Stimulated activated memory B cell treated with anti-CD40 and anti-IgM and Interleukin-4, amounts not matched to agents 10 μg/mL and 1 μg/mL and 100 μg/mL, for 72 hours (primary cell): ENCODE results near the gene ACACA.

Source experiments
- ATAC-seq: fragments of 150-1000 bp; cut with Tn5 transposase; 2 replicates; pipeline ENCODE4 v1.10.0; 2021
- H3K27ac Mint-ChIP-seq: one replicate; pipeline ENCODE4 v1.8.0; 2022; ENCODE audit warnings: mild to moderate bottlenecking, mixed read lengths
- H3K27me3 Mint-ChIP-seq: one replicate; pipeline ENCODE4 v1.8.0; 2022; ENCODE audit warnings: mixed read lengths
- H3K36me3 Mint-ChIP-seq: one replicate; pipeline ENCODE4 v1.8.0; 2022; ENCODE audit warnings: mixed read lengths
- H3K4me1 Mint-ChIP-seq: one replicate; pipeline ENCODE4 v1.8.0; 2022; ENCODE audit warnings: mixed read lengths
- H3K4me3 Mint-ChIP-seq: one replicate; pipeline ENCODE4 v1.8.0; 2022; ENCODE audit warnings: mild to moderate bottlenecking, moderate library complexity, mixed read lengths
- H3K9me3 Mint-ChIP-seq: one replicate; pipeline ENCODE4 v1.8.0; 2022; ENCODE audit warnings: mixed read lengths

Gene ACACA

DNA sequence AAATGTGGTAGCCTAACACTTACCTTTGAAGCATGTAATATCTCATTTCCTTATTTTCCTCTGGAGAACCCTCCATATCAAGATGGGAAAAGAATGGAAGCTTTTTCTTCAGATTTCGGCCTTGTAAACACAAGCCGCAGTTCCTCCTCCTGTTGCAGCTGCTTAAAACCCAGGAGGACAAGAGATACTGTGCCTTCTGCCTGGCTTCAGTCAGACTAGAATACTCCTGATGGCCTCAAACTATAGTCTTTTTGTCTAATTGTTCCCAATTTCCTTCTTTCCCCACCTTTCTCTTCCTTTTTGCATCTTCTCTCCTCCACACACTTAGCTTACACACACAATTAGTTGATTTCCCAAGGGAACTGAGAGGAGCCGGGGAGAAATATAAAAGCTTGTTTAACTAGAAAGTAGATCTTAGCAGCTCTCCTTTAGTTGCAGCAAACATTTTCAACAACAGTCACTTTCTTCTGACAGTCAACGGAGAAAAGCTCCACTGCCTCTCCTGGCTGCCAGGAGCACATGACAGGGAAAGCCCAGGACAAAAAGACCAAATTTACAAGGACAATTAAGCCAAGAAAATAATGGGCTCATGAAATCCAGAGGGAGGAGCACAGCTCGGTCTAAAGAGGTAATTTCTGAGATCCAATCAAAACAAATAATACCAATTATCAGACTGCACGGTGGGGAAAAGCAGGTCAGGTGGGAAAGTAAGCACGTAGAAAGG is 107.2 kb downstream of the ACACA start:
- Mint-ChIP-seq H3K4me1 (peaks cover 12% of the 10 kb centered on the region), H3K9me3 (no peaks in the 10 kb centered on the region), H3K27me3 (no peaks in the 10 kb centered on the region), H3K4me3 (no peak overlapping the region), H3K36me3 (peaks cover 20% of the 10 kb centered on the region), H3K27ac (no peak overlapping the region)
- ATAC-seq: no peak

DNA sequence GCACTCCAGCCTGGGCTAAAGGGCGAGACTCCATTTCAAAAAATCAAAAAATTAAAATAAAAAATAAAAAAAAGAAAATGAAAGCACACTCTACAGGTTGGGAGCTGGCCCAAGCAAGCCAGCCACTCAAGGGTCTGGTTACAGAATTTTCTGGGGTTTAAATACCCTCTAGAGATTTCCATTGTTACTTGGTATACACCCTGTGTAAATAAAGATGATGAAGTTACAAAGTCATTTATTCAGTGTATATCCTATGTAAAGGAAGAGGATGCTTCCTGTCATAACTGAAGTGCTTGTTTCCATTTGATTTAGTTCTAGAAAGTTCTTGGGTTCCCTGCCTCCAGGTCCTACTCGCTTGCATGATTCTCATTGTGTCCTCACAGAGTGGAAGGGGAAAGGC is 110.7 kb downstream of the ACACA start:
- Mint-ChIP-seq H3K27ac (no peak overlapping the region), H3K4me3 (no peak overlapping the region), H3K27me3 (no peaks in the 10 kb centered on the region), H3K9me3 (no peaks in the 10 kb centered on the region), H3K36me3 (peaks cover 12% of the 10 kb centered on the region), H3K4me1 (peaks cover 22% of the 10 kb centered on the region)
- ATAC-seq: no peak

DNA sequence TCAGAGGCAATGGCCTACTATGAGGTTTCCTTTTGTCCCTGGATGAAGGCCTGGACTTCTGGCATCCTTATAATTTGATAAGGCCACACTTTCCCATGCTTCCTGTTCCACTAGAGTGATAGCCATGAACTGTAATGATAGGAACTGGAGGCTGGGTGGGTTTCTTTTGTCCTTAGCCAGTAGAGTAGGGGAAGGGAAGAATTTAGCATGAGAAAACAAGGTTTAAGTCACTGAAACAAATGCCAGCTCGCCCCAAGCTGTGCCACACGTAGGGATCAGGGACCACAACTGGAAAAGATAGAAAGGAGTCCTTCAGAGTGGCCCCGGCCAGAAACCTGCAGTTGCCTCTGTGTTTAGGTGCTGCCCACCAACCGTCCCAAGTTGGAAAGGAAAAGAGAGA is 111.7 kb downstream of the ACACA start:
- H3K4me3 Mint-ChIP-seq: no peak overlapping the region
- ATAC-seq: no peak

DNA sequence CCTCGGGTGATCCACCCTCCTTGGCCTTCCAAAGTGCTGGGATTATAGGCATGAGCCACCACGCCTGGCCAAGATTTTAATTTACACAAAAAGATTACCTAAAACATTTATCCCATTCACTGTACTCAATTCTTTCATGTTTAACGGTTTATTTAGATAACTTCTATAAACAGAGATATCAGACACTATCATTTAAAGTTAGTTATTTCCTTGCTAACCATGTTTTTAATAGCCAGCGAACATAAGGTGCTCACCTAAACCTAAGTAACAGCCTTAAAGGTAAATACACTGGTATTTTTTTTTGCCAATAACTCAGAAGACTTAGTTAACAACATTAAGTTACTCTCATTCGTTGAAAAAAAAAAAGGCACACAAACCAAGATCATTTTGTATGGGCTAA is 112.9 kb downstream of the ACACA start:
- no peaks in the 10 kb centered on the region for H3K27me3 Mint-ChIP-seq
- ATAC-seq: no peak
- H3K9me3 Mint-ChIP-seq: no peaks in the 10 kb centered on the region
- peaks cover 21% of the 10 kb centered on the region for H3K4me1 Mint-ChIP-seq
- no peak overlapping the region for H3K4me3 Mint-ChIP-seq
- H3K27ac Mint-ChIP-seq: no peak overlapping the region
- H3K36me3 Mint-ChIP-seq: peaks cover 11% of the 10 kb centered on the region

More for the DNA sequence above, 111.7 kb downstream of the ACACA start:
- Mint-ChIP-seq H3K4me1 (peaks cover 21% of the 10 kb centered on the region), H3K27me3 (no peaks in the 10 kb centered on the region), H3K27ac (no peak overlapping the region), H3K9me3 (no peaks in the 10 kb centered on the region), H3K36me3 (peaks cover 12% of the 10 kb centered on the region)

DNA sequence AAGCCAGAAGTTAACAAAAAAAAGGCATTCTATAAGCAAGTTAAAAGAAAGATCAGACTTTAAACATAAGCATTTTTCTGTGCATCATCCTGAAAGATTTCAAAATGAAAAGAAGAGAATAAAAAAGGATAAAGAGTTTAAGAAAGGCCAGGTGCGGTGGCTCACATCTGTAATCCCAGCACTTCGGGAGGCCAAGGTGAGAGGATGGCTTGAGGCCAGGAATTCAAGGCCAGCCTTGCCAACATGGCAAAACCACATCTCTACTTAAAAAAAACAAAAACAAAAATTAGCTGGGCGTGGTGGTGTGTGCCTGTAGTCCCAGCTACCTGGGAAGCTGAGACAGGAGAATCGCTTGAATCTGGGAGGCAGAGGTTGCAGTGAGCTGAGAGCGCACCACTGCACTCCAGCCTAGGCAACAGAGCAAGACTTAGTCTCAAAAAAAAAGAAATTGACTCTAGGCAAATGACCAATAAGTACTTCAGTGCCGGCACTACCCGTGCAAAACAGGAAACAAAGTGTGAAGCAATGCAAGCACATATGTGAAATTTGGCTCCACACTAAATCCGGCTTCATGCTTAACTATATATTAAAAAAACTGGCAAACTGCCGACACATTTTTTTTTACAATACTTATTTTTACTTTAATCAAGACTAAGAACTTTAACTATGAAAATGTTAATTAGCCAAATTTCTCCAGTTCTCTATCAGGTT is 114.1 kb downstream of the ACACA start:
- H3K36me3 Mint-ChIP-seq: peaks cover 11% of the 10 kb centered on the region
- H3K27ac Mint-ChIP-seq: no peak overlapping the region
- H3K4me3 Mint-ChIP-seq: no peak overlapping the region
- no peak for ATAC-seq
- no peaks in the 10 kb centered on the region for H3K9me3 Mint-ChIP-seq
- H3K4me1 Mint-ChIP-seq: peaks cover 21% of the 10 kb centered on the region
- H3K27me3 Mint-ChIP-seq: no peaks in the 10 kb centered on the region

DNA sequence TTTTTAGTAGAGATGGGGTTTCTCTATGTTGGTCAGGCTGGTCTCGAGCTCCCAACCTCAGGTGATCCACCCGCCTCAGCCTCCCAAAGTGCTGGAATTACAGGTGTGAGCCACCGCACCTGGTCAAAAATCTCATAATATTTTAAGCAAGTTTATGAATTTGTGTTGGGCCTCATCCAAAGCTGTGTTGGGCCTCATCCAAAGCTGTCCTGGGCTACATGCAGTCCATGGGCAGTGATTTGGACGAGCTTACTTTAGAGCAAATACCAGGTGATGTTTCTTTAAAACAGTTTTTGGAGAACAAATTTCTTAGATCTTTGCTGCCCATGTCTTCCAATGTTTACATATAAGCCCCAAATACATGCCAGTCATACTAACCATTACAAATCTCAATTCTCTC is 115.3 kb downstream of the ACACA start:
- Mint-ChIP-seq H3K27me3 (no peaks in the 10 kb centered on the region), H3K9me3 (no peaks in the 10 kb centered on the region), H3K36me3 (peaks cover 11% of the 10 kb centered on the region), H3K4me1 (peaks cover 21% of the 10 kb centered on the region), H3K4me3 (no peak overlapping the region), H3K27ac (no peak overlapping the region)
- no peak for ATAC-seq

DNA sequence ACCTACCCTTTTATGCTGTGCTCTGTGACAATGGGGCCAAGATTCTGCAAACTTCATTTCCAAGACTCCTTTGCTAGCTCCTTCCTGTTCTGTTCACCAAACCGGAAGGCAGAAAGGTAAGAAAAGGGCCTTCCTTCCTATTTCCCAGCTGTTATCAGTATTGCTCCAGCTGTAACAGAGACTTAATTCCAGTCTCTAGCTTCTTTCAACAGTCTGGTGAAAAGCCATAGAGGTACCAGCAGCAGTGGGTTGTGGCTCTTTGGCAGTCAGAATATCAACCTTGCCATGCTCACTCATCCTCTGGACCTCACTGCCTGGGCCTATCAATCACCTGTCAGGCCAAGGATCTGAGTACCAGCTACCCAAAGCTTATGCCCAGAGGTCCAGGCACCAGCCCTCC is 120.2 kb downstream of the ACACA start:
- Mint-ChIP-seq H3K4me3 (no peak overlapping the region), H3K9me3 (no peaks in the 10 kb centered on the region), H3K4me1 (no peaks in the 10 kb centered on the region), H3K36me3 (peaks cover 30% of the 10 kb centered on the region), H3K27me3 (no peaks in the 10 kb centered on the region), H3K27ac (no peak overlapping the region)
- ATAC-seq: no peak

DNA sequence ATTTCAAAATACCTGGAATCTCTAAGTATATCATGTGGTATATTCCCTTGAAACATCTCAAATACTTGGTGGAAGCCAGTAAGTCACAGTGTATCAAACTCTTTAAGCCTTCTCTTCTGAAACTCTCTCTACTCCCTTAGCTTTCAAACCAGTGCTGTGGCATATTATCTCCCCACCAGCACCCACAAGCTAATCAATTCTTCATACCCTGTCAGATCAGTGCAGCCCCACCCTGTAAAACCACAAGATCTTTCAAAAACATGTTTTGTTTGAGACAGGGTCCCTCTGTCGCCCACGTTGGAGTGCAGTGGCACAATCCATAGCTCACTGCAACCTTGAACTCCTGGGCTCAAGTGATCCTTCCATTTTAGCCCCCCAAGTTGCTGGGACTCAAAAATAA is 122.4 kb downstream of the ACACA start:
- H3K4me3 Mint-ChIP-seq: no peak overlapping the region
- peaks cover 39% of the 10 kb centered on the region for H3K36me3 Mint-ChIP-seq
- H3K27ac Mint-ChIP-seq: no peak overlapping the region
- ATAC-seq: no peak
- no peaks in the 10 kb centered on the region for H3K4me1 Mint-ChIP-seq
- H3K9me3 Mint-ChIP-seq: no peaks in the 10 kb centered on the region
- no peaks in the 10 kb centered on the region for H3K27me3 Mint-ChIP-seq

DNA sequence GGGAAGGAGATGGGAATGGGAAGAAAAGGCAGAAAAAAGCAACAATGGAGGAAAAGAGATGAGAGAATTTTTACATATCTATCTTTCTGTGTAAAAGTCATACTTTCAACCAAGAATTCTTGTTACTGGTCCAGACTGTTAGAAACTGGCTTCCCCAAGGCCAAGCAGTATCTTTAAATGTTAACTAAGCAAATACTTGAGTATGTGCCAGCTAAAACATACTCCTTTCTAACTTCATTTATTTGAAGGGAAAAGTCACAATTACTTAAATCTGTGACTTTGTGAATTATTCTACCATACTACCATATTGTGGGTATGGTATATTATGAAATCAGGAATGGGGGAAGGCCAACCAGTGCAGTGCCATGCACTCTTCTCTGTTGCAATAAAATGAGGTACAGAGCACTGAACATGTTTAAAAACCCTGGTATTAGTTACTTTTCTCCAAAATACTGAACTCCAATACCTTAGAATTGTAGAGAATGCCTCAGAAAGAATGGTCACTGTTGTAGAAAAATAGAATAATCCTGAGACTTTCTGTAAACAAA is 123.1 kb downstream of the ACACA start:
- Mint-ChIP-seq H3K27ac (no peak overlapping the region), H3K36me3 (peaks cover 39% of the 10 kb centered on the region), H3K9me3 (no peaks in the 10 kb centered on the region), H3K4me1 (no peaks in the 10 kb centered on the region), H3K27me3 (no peaks in the 10 kb centered on the region), H3K4me3 (no peak overlapping the region)
- no peak for ATAC-seq

DNA sequence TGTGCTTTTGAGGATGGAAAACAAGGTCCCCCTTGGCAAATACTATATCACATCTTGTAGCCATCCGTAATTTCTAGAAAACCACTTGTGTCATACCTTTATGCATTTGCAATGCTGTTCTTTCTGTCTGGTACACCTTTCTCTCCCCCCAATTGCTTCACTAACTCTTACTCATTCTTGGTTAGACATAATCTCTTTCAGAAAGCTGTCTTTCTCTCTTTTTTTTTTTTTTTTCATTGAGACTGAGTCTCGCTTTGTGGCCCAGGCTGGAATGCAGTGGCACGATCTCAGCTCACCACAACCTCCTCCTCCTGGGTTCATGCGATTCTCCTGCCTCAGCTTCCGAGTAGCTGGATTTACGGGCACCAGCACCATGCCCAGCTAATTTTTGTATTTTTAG is 125.8 kb downstream of the ACACA start:
- no peaks in the 10 kb centered on the region for H3K9me3 Mint-ChIP-seq
- H3K27me3 Mint-ChIP-seq: no peaks in the 10 kb centered on the region
- H3K36me3 Mint-ChIP-seq: peaks cover 59% of the 10 kb centered on the region
- ATAC-seq: no peak
- H3K4me1 Mint-ChIP-seq: no peaks in the 10 kb centered on the region
- no peak overlapping the region for H3K4me3 Mint-ChIP-seq
- H3K27ac Mint-ChIP-seq: no peak overlapping the region

DNA sequence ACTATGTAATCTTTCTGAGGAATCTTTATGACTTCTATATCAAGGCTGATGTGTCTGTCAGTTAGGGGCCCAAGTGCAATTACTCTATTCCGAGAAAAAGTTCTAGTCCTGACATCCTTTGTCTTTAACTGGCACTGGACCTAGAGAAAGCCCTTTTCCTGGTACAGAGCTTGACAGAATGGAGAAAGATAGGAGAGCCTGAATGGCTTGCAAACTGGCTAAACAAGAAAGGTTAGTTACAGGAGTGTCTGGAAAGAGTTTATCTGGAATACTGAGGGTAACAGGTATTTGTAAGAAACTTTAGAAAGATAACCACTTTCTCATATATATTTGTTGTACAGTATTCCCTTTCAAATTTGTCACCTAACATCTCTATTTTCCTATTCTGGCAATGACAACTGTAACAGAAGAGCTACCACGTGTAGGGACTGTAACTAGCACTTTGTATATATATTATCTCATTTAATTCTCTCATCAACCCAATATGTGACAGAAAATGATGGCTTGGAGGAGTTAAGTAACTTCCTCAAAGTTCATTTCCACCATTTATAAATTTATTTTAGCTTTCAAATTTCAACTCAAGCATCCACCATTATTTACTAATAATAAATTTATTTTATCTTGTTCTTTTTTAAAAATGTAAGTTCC is 128.3 kb downstream of the ACACA start:
- H3K9me3 Mint-ChIP-seq: no peaks in the 10 kb centered on the region
- no peak overlapping the region for H3K27ac Mint-ChIP-seq
- ATAC-seq: no peak
- H3K27me3 Mint-ChIP-seq: no peaks in the 10 kb centered on the region
- H3K36me3 Mint-ChIP-seq: peaks cover 68% of the 10 kb centered on the region
- no peaks in the 10 kb centered on the region for H3K4me1 Mint-ChIP-seq
- H3K4me3 Mint-ChIP-seq: no peak overlapping the region

DNA sequence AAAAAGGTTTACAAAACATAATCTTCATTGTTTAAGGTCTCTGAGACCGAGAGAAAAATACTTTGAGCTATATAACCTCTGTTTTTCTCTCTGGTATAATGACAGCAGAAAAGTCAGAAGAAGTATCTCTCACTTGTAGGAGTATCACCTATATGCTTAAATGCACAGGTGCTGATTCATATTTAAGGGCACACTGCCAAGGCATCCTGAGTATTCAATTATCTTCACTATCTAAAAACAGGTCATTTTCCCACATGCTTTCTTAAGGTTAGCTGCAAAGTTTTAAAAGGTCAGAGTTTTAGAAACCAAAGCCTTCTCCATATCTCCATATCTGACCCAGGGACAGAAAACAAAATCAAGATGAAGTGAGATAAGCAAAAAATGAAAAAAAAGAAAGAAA is 130.2 kb downstream of the ACACA start:
- Mint-ChIP-seq H3K4me3 (no peak overlapping the region), H3K9me3 (no peaks in the 10 kb centered on the region), H3K27me3 (no peaks in the 10 kb centered on the region), H3K27ac (peak overlapping the region; percentile 13), H3K36me3 (peaks cover 56% of the 10 kb centered on the region), H3K4me1 (no peaks in the 10 kb centered on the region)
- no peak for ATAC-seq

DNA sequence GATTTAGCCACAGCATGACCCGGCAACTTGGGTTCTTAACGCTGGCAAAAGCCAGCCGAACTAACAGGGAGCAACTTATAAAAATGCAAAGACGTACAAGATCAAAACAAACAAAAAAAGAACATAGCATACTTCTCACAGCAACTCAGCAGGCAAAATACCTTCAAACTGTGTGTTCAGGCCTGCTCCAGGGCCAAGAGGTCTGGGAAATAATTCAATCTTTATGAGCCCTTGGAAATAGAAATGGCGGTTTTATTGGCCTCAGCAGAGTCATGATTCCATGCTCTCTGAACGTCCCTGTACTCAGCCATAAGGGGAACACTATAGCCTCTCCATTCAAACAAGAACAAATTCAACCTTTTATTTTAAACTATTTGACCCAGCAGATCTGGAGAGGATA is 132.2 kb downstream of the ACACA start:
- Mint-ChIP-seq H3K9me3 (no peaks in the 10 kb centered on the region), H3K36me3 (peaks cover 59% of the 10 kb centered on the region), H3K27me3 (no peaks in the 10 kb centered on the region), H3K4me3 (no peak overlapping the region), H3K27ac (no peak overlapping the region), H3K4me1 (no peaks in the 10 kb centered on the region)
- ATAC-seq: no peak

DNA sequence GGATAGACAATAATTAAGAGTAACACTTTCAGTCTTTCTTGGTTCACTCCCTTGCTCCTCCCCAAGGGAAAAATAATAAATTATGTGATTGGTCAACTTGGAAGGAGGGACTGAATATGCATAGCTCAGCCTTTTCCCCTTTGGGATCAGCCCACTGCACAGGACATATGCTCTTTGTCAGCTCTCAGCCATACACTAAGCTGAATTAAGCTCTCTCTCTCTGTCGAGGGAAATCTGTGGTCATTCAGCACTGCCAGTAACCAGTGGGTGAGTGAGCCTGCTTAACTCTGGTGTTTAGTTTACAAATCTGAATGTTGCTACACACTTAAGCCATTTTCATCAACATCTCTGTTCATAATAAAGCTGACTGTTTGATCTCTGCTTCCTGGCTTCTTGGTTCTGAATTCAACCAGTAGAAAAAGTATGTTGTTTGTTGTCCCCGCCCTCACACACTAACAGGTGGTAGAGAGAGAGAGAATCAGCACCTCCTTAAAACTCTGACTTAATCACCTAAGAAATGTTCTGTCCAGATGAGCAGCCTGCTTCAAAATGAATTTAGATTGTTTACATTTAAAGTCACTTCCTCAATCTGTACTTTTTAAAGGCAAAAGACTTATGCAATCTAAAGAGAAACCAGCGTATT is 133.1 kb downstream of the ACACA start:
- Mint-ChIP-seq H3K27ac (no peak overlapping the region), H3K9me3 (no peaks in the 10 kb centered on the region), H3K36me3 (peaks cover 65% of the 10 kb centered on the region), H3K27me3 (no peaks in the 10 kb centered on the region), H3K4me3 (no peak overlapping the region), H3K4me1 (no peaks in the 10 kb centered on the region)
- ATAC-seq: no peak

DNA sequence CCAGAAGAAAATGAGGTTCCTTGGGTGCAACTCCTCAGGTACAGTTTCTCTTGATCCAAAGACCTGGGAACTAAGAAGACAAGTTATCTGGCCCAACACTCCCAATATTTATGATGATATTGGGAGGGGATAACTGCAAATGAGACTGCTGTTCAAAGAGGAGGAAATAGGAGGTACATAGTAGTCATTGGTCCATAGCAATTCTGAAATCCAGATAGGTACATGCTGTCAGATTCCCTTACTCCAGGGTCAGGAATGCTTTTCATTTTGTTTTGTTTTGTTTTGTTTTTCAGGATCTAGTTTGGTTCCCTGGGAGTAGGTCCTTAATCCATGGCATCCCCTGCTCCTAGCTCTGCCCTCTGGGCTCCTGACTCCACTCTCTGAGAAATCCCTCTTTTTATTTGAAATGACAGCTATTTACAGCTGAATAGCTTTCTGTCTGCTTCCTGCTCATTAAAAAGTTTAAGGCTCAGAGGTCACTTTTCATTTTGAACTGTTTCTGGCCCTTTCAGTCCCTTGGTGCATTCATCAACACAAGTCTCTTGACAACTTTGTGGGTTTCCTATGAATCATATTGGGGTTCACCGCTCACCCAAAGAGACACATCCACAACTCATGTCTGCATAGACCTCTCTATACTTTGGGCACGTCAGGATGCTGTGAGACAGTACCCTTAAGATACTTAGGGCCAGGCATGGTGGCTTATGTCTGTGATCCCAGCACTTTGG is 141.0 kb downstream of the ACACA start:
- H3K36me3 Mint-ChIP-seq: peaks cover 79% of the 10 kb centered on the region
- H3K4me1 Mint-ChIP-seq: no peaks in the 10 kb centered on the region
- ATAC-seq: no peak
- H3K27ac Mint-ChIP-seq: no peak overlapping the region
- H3K9me3 Mint-ChIP-seq: peaks cover 11% of the 10 kb centered on the region
- H3K4me3 Mint-ChIP-seq: no peak overlapping the region
- H3K27me3 Mint-ChIP-seq: no peaks in the 10 kb centered on the region
